ENCODE results near the gene FARP1.

DNA sequence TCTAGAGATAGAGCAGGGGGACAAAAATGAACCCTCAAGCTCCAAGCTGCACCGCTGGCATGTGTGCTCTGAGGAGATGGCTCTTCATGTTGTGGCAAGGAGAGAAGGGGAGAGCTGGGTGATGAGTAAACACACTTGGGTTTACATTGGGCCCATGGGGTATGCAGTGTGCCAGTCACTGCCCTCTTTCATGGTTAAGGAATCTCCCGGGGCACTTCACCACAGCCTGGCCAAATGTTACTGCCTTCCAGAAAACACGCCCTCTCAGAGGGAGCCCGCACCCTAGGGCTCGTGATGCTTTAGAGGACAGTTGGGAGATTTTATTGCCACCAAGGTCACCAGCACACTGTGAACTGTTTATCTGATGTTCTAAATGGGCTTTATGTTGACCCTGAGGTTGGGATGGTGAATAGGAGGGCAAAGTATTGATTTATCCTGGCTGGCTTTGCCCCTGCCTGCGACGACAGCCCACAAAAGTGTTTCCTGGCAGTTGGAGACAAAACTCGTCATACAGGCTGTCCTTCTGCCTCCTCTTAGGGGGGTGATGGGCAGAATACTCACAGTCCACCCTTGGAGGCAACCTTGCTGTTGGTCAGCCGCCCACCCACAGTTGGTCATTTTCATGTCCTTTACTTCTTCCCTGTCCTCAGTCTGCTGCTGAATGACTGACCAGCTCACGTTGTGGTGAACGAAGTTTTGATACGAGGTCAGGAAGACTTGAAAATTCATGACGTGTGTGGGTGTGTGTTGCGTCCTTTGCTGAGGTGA lies 277.1 kb downstream of the FARP1 start:
- TF ChIP-seq, protein P1, sequence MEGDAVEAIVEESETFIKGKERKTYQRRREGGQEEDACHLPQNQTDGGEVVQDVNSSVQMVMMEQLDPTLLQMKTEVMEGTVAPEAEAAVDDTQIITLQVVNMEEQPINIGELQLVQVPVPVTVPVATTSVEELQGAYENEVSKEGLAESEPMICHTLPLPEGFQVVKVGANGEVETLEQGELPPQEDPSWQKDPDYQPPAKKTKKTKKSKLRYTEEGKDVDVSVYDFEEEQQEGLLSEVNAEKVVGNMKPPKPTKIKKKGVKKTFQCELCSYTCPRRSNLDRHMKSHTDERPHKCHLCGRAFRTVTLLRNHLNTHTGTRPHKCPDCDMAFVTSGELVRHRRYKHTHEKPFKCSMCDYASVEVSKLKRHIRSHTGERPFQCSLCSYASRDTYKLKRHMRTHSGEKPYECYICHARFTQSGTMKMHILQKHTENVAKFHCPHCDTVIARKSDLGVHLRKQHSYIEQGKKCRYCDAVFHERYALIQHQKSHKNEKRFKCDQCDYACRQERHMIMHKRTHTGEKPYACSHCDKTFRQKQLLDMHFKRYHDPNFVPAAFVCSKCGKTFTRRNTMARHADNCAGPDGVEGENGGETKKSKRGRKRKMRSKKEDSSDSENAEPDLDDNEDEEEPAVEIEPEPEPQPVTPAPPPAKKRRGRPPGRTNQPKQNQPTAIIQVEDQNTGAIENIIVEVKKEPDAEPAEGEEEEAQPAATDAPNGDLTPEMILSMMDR (IDR thresholded peaks at IDR 0.05): no peak
- no peak for TF ChIP-seq EP300 (IDR thresholded peaks at IDR 0.05)
- TF ChIP-seq POLR2A (IDR thresholded peaks at IDR 0.05): no peak

Measured in sigmoid colon (tissue), 4 donors.